H9 (cell line): Measurements from ENCODE around the gene SHANK3. TPM values are rescaled to one million over a fixed set of nuclear protein-coding genes. Genes with fewer than 3 reads are reported as not detected.

Experiments used
- DNase-seq: peaks from one replicate; pipeline ENCODE4 v3.0.0-alpha.2; 2017
- H2AFZ ChIP-seq: one replicate; pipeline ENCODE4 v1.6.1; 2013; ENCODE audit warnings: mild to moderate bottlenecking, low read length, control low read depth, moderate library complexity
- H2AK5ac ChIP-seq: 2 replicates; pipeline ENCODE4 v1.6.1; 2013; ENCODE audit warnings: low read length, control low read depth, mixed read lengths; ENCODE audit not compliant: insufficient read length
- H2BK120ac ChIP-seq: one replicate; pipeline ENCODE4 v1.6.1; 2013; ENCODE audit warnings: low read depth, mild to moderate bottlenecking, low read length, control low read depth, inconsistent platforms; ENCODE audit not compliant: poor library complexity, severe bottlenecking
- H2BK12ac ChIP-seq: 2 replicates; pipeline ENCODE4 v1.6.1; 2013; ENCODE audit warnings: low read length, control low read depth, mixed read lengths, low read depth; ENCODE audit not compliant: insufficient read length
- H2BK15ac ChIP-seq: 2 replicates; pipeline ENCODE4 v1.6.1; 2013; ENCODE audit warnings: low read depth, low read length, control low read depth
- H2BK20ac ChIP-seq: one replicate; pipeline ENCODE4 v1.6.1; 2013; ENCODE audit warnings: low read depth, mild to moderate bottlenecking, low read length, control low read depth, inconsistent platforms; ENCODE audit not compliant: poor library complexity, severe bottlenecking
- H2BK5ac ChIP-seq: 2 replicates; pipeline ENCODE4 v1.6.1; 2013; ENCODE audit warnings: low read length, control low read depth, mixed read lengths; ENCODE audit not compliant: insufficient read length
- H3K14ac ChIP-seq: 2 replicates; pipeline ENCODE4 v1.6.1; 2013; ENCODE audit warnings: low read length, control low read depth; ENCODE audit not compliant: insufficient read depth
- H3K18ac ChIP-seq: 2 replicates; pipeline ENCODE4 v1.6.1; 2013; ENCODE audit warnings: low read depth, mild to moderate bottlenecking, mixed read lengths, low read length, control low read depth; ENCODE audit not compliant: insufficient read length
- H3K23ac ChIP-seq: 2 replicates; pipeline ENCODE4 v1.6.1; 2013; ENCODE audit warnings: low read length, control low read depth, mixed read lengths, low read depth; ENCODE audit not compliant: insufficient read length
- H3K23me2 ChIP-seq: 2 replicates; pipeline ENCODE4 v1.6.1; 2013; ENCODE audit warnings: low read depth, mild to moderate bottlenecking, mixed read lengths, low read length, control low read depth; ENCODE audit not compliant: insufficient read length, poor library complexity, severe bottlenecking
- H3K27ac ChIP-seq: 2 replicates; pipeline ENCODE4 v1.5.1; 2013; ENCODE audit warnings: low read length, control low read depth, mixed read lengths, low read depth; ENCODE audit not compliant: insufficient read length
- H3K27me3 ChIP-seq: 2 replicates; pipeline ENCODE4 v1.6.1; 2013; ENCODE audit warnings: low read length, control low read depth, inconsistent platforms; ENCODE audit not compliant: insufficient read depth
- H3K4ac ChIP-seq: 2 replicates; pipeline ENCODE4 v1.6.1; 2013; ENCODE audit warnings: low read depth, mild to moderate bottlenecking, control low read depth, inconsistent platforms, low read length, moderate library complexity
- H3K4me1 ChIP-seq: 2 replicates; pipeline ENCODE4 v1.6.1; 2013; ENCODE audit warnings: low read length, control low read depth, inconsistent platforms; ENCODE audit not compliant: insufficient read depth
- H3K4me2 ChIP-seq: 2 replicates; pipeline ENCODE4 v1.6.1; 2013; ENCODE audit warnings: low read length, control low read depth, mixed read lengths; ENCODE audit not compliant: insufficient read length, insufficient read depth
- H3K56ac ChIP-seq: 2 replicates; pipeline ENCODE4 v1.6.1; 2013; ENCODE audit warnings: low read depth, mild to moderate bottlenecking, mixed read lengths, low read length, control low read depth; ENCODE audit not compliant: insufficient read length
- H3K79me1 ChIP-seq: 2 replicates; pipeline ENCODE4 v1.6.1; 2013; ENCODE audit warnings: low read depth, mild to moderate bottlenecking, moderate library complexity, low read length, control low read depth, inconsistent platforms; ENCODE audit not compliant: insufficient read depth, poor library complexity, severe bottlenecking
- H3K79me2 ChIP-seq: 2 replicates; pipeline ENCODE4 v1.6.1; 2013; ENCODE audit warnings: low read length, control low read depth, inconsistent platforms; ENCODE audit not compliant: insufficient read depth
- H3K9ac ChIP-seq: 2 replicates; pipeline ENCODE4 v1.6.1; 2013; ENCODE audit warnings: low read length, control low read depth, mixed read lengths; ENCODE audit not compliant: insufficient read length; ENCODE audit errors: extremely low read depth
- H3K9me3 ChIP-seq: one replicate; pipeline ENCODE4 v1.6.1; 2013; ENCODE audit warnings: low read depth, low read length, inconsistent platforms; ENCODE audit not compliant: control insufficient read depth
- H3T11ph ChIP-seq: one replicate; pipeline ENCODE4 v1.6.1; 2013; ENCODE audit warnings: mild to moderate bottlenecking, low read length, control low read depth, inconsistent platforms
- H4K20me1 ChIP-seq: one replicate; pipeline ENCODE4 v1.6.1; 2013; ENCODE audit not compliant: control insufficient read depth, insufficient read length, insufficient read depth
- H4K5ac ChIP-seq: 2 replicates; pipeline ENCODE4 v1.6.1; 2013; ENCODE audit warnings: low read depth, mild to moderate bottlenecking, mixed read lengths, low read length, control low read depth; ENCODE audit not compliant: insufficient read length
- H4K8ac ChIP-seq: replicated peaks from 2 replicates; pipeline ENCODE4 v1.6.1; 2013; ENCODE audit warnings: low read length, control low read depth, mixed read lengths, low read depth; ENCODE audit not compliant: insufficient read length
- H4K91ac ChIP-seq: 2 replicates; pipeline ENCODE4 v1.6.1; 2013; ENCODE audit warnings: low read depth, mild to moderate bottlenecking, moderate library complexity, mixed read lengths, low read length, control low read depth; ENCODE audit not compliant: insufficient read length
- H3K27ac Mint-ChIP-seq, 3 experiments: 2 replicates in 2 of 3; 3 replicates in 1 of 3; pipeline ENCODE4 v1.8.0; 2020 to 2021; ENCODE audit warnings: mixed read lengths in 3 of 3, mild to moderate bottlenecking in 1 of 3, moderate library complexity in 1 of 3
- H3K27me3 Mint-ChIP-seq: 2 replicates; pipeline ENCODE4 v1.8.0; 2021; ENCODE audit warnings: low read depth, mild to moderate bottlenecking, moderate library complexity, mixed read lengths
- H3K36me3 Mint-ChIP-seq, 3 experiments: 2 replicates in 2 of 3; 3 replicates in 1 of 3; pipeline ENCODE4 v1.8.0; 2020 to 2021; ENCODE audit warnings: low read depth in 3 of 3, mixed read lengths in 3 of 3; ENCODE audit not compliant: insufficient read depth in 1 of 3
- H3K4me1 Mint-ChIP-seq, 2 experiments: 2 replicates each; pipeline ENCODE4 v1.8.0; 2020; ENCODE audit warnings: mixed read lengths in 2 of 2
- H3K4me3 Mint-ChIP-seq, 2 experiments: 2 replicates in 1 of 2; 3 replicates in 1 of 2; pipeline ENCODE4 v1.8.0; 2020 to 2021; ENCODE audit warnings: mild to moderate bottlenecking in 2 of 2, mixed read lengths in 2 of 2, moderate library complexity in 1 of 2
- H3K9me3 Mint-ChIP-seq, 2 experiments: 2 replicates in 1 of 2; 3 replicates in 1 of 2; pipeline ENCODE4 v1.8.0; 2020; ENCODE audit warnings: mild to moderate bottlenecking in 2 of 2, mixed read lengths in 2 of 2, moderate library complexity in 1 of 2
- WGBS: extraction: QIAGEN DNeasy Blood & Tissue Kit; methylation state at CpG from one replicate; pipeline ENCODE4 v1.1.7; 2013; ENCODE audit warnings: missing lambda C conversion rate, low lambda C conversion rate, mixed read lengths; ENCODE audit not compliant: insufficient read length; ENCODE audit errors: extremely low coverage; 5-methylcytosine and 5-hydroxymethylcytosine counted together
- total RNA-seq: library from RNA; stranded (reverse); gene quantifications from 2 replicates; pipeline ENCODE4 v1.2.1, GENCODE V29; 2021
- TF ChIP-seq, protein P1 (sequence below): fragments of 200-600 bp; sonication (generic); conservative IDR thresholded peaks from 3 replicates; pipeline ENCODE4 v1.8.0; 2021; ENCODE audit warnings: antibody characterized with exemption, mild to moderate bottlenecking

SHANK3 gene
- total RNA-seq, 1 experiment from 2014 or later = 8.7 TPM

DNA sequence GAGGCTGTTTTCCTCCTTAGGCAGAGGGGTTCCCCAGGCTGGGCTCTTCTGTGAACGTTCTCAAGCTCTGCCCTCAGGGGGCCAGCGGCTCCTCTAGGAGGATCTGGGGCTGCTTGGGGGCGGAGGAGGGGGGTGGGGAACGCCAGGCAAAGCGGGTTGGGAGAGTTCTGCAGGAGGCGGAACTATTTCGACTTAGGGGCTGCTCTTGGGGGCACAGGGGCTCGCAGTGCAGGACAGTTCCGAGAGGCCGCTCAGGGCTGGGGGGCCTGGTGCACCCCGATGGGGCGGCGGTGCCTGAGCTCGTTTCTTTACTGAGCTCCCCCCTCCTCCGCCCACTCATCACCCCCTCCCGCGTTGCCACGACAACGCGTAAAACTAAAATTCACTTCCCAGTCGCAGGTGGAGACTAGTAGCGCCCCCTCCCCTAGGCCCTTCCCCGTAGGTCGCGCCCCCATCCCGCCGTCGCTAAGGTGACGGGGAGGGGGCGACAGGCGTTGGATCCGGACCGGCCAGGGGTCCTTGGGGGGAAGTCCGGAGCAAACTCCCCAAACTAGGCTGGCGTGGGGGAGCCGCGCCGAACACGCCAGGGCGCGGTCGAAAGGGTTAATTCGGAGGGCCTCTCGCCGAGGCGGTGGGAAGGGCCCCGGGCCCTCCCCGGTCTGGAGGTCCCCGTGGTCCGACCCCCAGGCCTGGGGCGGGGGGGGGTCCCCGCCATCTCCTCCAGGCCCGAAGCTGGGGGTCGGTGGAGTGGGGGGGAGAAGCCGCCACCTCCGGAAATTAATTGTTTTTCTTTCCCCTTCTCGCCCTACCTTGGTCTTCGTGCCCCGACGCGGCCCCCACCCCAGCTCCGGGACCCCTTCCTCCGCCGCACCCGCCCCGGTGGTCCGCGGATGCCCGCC, 857 bp downstream of the SHANK3 start:
- Mint-ChIP-seq H3K27me3 (peaks cover 67% of the 10 kb centered on the region), H3K27ac (no peak overlapping the region), H3K4me1 (peaks cover 16 to 36% of the 10 kb centered on the region in 2 experiments), H3K9me3 (peaks cover 0 to 2% of the 10 kb centered on the region in 2 experiments; a peak in 1 of 5 replicates), H3K36me3 (peaks cover 3 to 6% (median 4%) of the 10 kb centered on the region in 3 experiments; a peak in 4 of 7 replicates), H3K4me3 (peak overlapping the region; percentile 56 to 77)
- Histone ChIP-seq H3K27me3 (peaks cover 6% of the 10 kb centered on the region; the same call in 1 of the 2 replicates), H3K79me1 (no peaks in the 10 kb centered on the region), H2BK5ac (no peak overlapping the region), H4K91ac (no peak overlapping the region), H2AFZ (no peak overlapping the region), H3K79me2 (no peaks in the 10 kb centered on the region), H3K56ac (no peak overlapping the region), H3K4me1 (no peaks in the 10 kb centered on the region; the same call in 1 of the 2 replicates), H2BK20ac (no peak overlapping the region), H3K4ac (no peak overlapping the region), H4K20me1 (no peaks in the 10 kb centered on the region), H3K27ac (no peak overlapping the region), H3K9ac (no peak overlapping the region), H2AK5ac (no peak overlapping the region), H3K23ac (no peak overlapping the region), H3K14ac (no peak overlapping the region), H4K8ac (no peak overlapping the region), H2BK120ac (no peak overlapping the region), H4K5ac (no peak overlapping the region), H3K23me2 (peaks cover 8% of the 10 kb centered on the region), H3K18ac (no peak overlapping the region), H2BK12ac (no peak overlapping the region), H3T11ph (no peak overlapping the region), H3K9me3 (no peaks in the 10 kb centered on the region), H2BK15ac (no peak overlapping the region), H3K4me2 (peak overlapping the region; percentile 39)
- TF ChIP-seq, protein P1, sequence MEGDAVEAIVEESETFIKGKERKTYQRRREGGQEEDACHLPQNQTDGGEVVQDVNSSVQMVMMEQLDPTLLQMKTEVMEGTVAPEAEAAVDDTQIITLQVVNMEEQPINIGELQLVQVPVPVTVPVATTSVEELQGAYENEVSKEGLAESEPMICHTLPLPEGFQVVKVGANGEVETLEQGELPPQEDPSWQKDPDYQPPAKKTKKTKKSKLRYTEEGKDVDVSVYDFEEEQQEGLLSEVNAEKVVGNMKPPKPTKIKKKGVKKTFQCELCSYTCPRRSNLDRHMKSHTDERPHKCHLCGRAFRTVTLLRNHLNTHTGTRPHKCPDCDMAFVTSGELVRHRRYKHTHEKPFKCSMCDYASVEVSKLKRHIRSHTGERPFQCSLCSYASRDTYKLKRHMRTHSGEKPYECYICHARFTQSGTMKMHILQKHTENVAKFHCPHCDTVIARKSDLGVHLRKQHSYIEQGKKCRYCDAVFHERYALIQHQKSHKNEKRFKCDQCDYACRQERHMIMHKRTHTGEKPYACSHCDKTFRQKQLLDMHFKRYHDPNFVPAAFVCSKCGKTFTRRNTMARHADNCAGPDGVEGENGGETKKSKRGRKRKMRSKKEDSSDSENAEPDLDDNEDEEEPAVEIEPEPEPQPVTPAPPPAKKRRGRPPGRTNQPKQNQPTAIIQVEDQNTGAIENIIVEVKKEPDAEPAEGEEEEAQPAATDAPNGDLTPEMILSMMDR = no peak; the same call in 2 of the 3 replicates
- WGBS = no CpG with 5 or more reads among the region's 69 CpGs
- no peak for DNase-seq
